ACC112 (cell line): Measurements from ENCODE around the gene NEK9.

Source experiments
- H2AFZ ChIP-seq: fragments of 200-600 bp; sonication (generic); one replicate; pipeline ENCODE4 v1.6.0; 2017; ENCODE audit warnings: antibody characterized with exemption, low read length; ENCODE audit not compliant: unreplicated experiment
- H3K27ac ChIP-seq: fragments of 200-600 bp; sonication (generic); 2 replicates; pipeline ENCODE4 v1.5.1; 2014; ENCODE audit warnings: low read depth, mild to moderate bottlenecking, antibody characterized with exemption, low read length, moderate library complexity
- H3K27me3 ChIP-seq: fragments of 200-600 bp; sonication (generic); 2 replicates; pipeline ENCODE4 v1.6.1; 2014; ENCODE audit warnings: mild to moderate bottlenecking, antibody characterized with exemption, low read length, moderate library complexity, mixed read lengths; ENCODE audit not compliant: insufficient read depth
- H3K36me3 ChIP-seq: fragments of 200-600 bp; sonication (generic); 2 replicates; pipeline ENCODE4 v1.6.1; 2016; ENCODE audit warnings: mild to moderate bottlenecking, antibody characterized with exemption, low read length, moderate library complexity, mixed read lengths; ENCODE audit not compliant: insufficient read depth
- H3K4me1 ChIP-seq: fragments of 200-600 bp; sonication (generic); one replicate; pipeline ENCODE4 v1.6.1; 2016; ENCODE audit warnings: low read length, mixed read lengths; ENCODE audit not compliant: insufficient read depth, unreplicated experiment, control insufficient read depth
- H3K4me3 ChIP-seq: fragments of 200-600 bp; sonication (generic); 2 replicates; pipeline ENCODE4 v1.5.1; 2014; ENCODE audit warnings: mild to moderate bottlenecking, low read depth, low read length
- H3K79me2 ChIP-seq: fragments of 200-600 bp; sonication (generic); one replicate; pipeline ENCODE4 v1.6.0; 2016; ENCODE audit warnings: low read length; ENCODE audit not compliant: control insufficient read depth, unreplicated experiment, insufficient read depth

NEK9 gene

DNA sequence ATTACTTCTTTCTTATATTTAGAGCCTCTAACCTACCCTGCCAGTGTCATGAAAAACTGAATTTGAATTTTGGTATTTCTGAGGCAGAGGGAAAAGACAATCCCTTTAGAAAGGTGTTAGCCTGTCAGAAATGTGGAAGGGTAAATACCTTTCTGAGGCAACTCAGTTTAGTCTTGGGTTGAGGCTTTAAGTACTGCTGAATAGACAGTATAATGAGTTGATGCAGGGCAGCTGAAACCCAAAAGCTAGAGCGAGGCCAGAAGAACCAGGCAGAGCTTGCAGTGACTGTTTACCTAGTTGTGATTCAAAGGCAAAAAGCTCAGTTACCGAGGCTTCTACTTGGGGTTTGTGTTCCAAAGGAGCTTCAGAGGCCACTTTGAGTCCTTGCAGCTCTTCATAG lies 38.7 kb downstream of the NEK9 start:
- Histone ChIP-seq H3K27me3 (no peaks in the 10 kb centered on the region), H3K36me3 (peaks cover 29% of the 10 kb centered on the region), H2AFZ (no peak overlapping the region), H3K79me2 (no peaks in the 10 kb centered on the region), H3K27ac (no peak overlapping the region), H3K4me1 (no peaks in the 10 kb centered on the region), H3K4me3 (no peak overlapping the region)

DNA sequence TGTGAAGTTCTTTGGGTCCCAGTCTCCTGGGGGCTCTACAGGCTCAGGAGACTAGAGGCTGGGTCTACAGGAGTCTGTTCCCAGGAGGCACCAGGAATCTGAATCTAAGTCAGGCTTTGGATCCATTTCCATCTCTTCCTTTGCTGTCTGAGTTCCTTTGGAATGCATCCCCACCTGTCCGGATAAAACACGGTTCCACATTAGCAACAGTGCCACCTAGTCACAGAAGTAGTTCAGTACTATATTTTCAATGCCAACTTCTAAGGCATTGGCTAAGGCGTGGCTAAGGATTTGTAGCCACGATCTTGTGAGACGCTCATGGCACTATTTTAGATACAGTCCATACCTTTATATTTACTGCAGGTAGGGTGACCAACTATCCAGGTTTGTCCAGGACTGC lies 42.3 kb downstream of the NEK9 start:
- H3K79me2 ChIP-seq, result no peaks in the 10 kb centered on the region
- no peak overlapping the region for H2AFZ ChIP-seq
- no peak overlapping the region for H3K27ac ChIP-seq
- H3K27me3 ChIP-seq, result no peaks in the 10 kb centered on the region
- H3K36me3 ChIP-seq, result peaks cover 23% of the 10 kb centered on the region
- no peaks in the 10 kb centered on the region for H3K4me1 ChIP-seq
- H3K4me3 ChIP-seq, result no peak overlapping the region

DNA sequence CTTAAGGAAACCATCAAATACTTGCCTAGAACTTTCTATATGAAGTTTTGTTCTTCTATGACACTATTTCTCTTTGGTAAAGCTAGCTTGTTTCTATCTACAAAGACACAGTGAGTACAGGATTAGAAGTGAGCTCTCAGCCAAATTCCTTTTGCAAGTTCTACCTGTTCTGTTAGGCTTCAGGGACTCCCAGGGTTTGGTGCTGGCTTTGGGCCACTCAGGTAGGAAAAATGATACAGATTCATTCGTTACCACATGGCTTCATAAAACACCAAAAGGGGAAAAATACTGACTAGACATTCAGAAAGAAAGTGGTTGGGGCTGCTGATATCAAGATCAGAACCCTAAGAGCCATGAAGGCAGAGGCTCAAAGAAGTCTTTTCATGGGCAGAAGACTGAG lies 43.6 kb downstream of the NEK9 start:
- Histone ChIP-seq H3K4me1 (no peaks in the 10 kb centered on the region), H3K4me3 (no peak overlapping the region), H3K36me3 (peaks cover 23% of the 10 kb centered on the region), H3K27me3 (no peaks in the 10 kb centered on the region), H3K79me2 (no peaks in the 10 kb centered on the region), H2AFZ (no peak overlapping the region), H3K27ac (no peak overlapping the region)

DNA sequence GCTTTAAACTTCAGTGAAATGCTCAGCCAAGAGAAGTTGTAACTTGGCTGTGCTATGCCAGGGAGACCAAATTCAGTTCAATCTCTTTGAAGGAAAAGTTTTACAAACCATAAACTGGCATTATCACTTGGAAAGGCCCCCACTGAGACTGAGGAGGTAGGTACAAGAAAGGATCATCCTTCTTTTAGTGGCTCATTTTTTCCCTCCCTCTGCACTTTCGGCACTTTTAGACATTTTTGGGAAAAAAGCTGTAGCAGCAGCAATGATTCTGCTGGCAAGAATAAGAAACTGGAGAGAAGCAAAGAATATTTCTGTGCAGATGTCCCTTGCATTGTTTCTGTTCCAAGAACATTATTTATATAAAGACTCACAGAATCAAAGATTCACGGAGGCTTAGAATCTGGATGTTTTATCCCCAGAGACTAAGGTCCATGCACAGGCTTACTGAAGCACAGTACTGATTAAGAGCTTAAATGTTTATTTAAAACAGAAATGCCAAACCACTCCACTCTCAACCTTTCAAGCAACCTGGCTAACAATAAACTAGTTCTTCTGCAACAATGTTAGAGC lies 45.1 kb downstream of the NEK9 start:
- Histone ChIP-seq H3K4me3 (no peak overlapping the region), H3K27me3 (no peaks in the 10 kb centered on the region), H3K79me2 (no peaks in the 10 kb centered on the region), H3K27ac (no peak overlapping the region), H3K4me1 (no peaks in the 10 kb centered on the region), H2AFZ (no peak overlapping the region), H3K36me3 (peaks cover 11% of the 10 kb centered on the region)

DNA sequence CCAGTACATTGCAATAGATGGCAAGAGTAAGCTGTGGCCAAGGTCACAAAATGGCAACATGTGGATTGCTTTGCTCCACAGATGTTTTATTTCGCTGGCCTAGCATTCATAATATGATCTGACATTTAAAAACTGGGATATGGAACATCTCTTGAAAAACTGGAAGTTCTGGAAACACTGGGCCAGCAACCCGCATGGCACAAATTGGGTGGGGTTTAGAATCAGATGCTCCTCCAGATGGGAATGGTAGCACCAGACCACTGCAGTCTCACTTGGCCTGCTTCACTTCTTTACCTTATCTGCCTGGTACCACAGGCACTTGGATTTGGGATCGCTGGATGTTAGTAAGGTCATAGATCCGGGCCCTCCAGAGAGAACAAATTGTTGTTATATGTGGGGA lies 47.3 kb downstream of the NEK9 start:
- Histone ChIP-seq H3K27me3 (no peaks in the 10 kb centered on the region), H3K27ac (no peak overlapping the region), H3K79me2 (no peaks in the 10 kb centered on the region), H2AFZ (no peak overlapping the region), H3K36me3 (0 out of 2 replicates have a peak, but pooled peaks cover 4% of the 10 kb centered on the region), H3K4me3 (no peak overlapping the region), H3K4me1 (no peaks in the 10 kb centered on the region)

DNA sequence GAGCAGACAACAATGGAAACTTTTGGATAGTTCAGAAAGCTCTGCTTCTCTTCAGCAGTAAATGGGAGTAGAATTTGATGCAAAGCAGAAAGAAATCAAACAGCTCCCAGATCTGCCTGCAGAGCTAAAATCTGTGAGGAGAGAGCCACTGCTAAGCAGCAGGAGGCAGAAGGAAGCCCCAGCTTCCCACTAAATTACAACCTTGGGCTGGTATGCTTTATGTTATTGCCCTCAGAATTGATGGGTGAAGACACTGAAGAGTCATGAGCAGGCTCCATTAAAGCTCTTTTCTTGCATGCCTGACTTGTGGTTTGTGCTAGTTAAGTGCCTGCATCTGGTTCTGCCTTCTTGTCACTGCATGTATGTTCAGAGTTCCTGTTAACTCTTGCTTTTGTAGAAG lies 49.1 kb downstream of the NEK9 start:
- no peaks in the 10 kb centered on the region for H3K79me2 ChIP-seq
- no peak overlapping the region for H3K27ac ChIP-seq
- H3K36me3 ChIP-seq, result no peaks in the 10 kb centered on the region
- H3K4me3 ChIP-seq, result no peak overlapping the region
- H3K27me3 ChIP-seq, result no peaks in the 10 kb centered on the region
- no peaks in the 10 kb centered on the region for H3K4me1 ChIP-seq
- no peak overlapping the region for H2AFZ ChIP-seq

DNA sequence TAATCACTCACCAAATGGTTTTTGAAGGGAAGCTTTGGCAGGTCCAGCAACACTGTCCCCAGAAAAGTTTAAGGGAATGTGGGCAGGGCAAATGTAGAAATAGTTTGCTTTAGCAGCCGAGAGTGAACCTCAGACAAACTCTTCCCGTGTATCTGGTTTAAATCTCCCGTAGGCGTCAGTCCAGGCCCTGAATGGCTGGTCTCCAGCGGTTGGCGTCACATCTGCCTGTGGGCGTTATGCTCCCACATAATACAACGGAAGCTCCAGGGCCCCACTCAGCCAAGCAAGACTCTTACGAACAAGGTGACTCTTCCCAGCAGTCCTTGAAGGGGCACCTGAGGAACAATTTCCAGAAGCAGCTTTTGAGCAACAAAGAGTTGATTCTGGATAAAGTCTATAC lies 56.5 kb downstream of the NEK9 start:
- H2AFZ ChIP-seq, result no peak overlapping the region
- H3K27ac ChIP-seq, result no peak overlapping the region
- H3K36me3 ChIP-seq, result no peaks in the 10 kb centered on the region
- peaks cover 16% of the 10 kb centered on the region for H3K4me1 ChIP-seq
- peaks cover 21% of the 10 kb centered on the region for H3K79me2 ChIP-seq
- no peak overlapping the region for H3K4me3 ChIP-seq
- H3K27me3 ChIP-seq, result no peaks in the 10 kb centered on the region

DNA sequence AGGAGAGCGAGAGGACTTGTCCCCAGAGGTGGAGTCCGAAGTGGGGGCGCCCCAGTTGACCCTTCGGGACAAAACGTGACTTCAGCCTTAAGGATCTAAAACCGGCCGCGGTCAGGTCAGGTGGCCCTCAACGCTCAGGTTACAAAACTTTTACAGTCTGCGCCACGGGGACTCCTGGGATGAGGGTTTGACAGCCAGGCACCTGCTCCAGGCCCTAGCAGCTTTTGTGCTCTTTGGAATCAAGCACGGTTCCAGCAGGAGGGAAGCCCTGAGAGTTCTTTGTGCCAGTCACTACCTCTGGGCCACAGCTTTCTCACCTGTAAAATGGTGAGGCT lies 57.1 kb downstream of the NEK9 start:
- peak overlapping the region; percentile 87 for H3K27ac ChIP-seq
- peak overlapping the region; percentile 93 for H3K4me3 ChIP-seq
- no peaks in the 10 kb centered on the region for H3K36me3 ChIP-seq
- H3K79me2 ChIP-seq, result peaks cover 21% of the 10 kb centered on the region
- no peaks in the 10 kb centered on the region for H3K27me3 ChIP-seq
- peak overlapping the region; percentile 47 for H2AFZ ChIP-seq
- peaks cover 16% of the 10 kb centered on the region for H3K4me1 ChIP-seq

DNA sequence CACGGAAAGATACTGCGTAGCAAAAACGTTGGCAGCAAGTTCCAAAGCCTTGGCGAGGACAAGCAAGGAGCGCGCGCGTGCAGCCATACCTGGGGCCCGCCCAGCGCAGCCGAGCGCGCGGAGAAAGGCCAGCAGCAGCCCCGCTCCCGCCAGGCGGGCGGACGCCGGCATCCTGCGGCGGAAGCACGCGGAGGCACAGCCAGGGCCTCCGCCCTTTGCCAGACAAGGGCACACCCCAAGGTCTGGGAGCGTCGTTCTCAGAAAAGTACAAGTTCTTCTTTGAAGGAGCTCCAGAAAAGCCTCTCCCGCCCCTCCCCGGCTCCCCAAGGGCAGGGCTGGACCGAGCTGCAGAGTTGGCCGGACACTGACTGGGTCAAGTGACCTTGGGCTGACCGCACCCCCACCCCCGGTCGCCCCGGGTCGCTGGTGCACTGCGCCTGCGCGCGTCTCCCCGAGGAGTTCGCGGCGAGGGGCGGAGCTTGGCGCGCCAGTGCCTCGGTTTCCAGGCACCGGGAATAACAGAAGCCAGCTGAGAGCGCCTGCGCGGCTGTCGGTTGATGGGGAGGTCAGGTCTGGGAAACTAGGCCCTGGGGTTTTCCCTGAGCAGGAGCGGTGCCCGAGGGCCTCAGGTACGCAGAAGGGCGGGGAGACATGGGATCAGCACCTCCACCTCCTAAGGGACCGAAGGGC lies 57.6 kb downstream of the NEK9 start, which contains the start of gene ZC2HC1C:
TSS of gene ZC2HC1C (plus strand) at position 521 of the 690 bp plus-strand sequence. CDS start 933 bp downstream, outside the sequence.
- Histone ChIP-seq H3K27ac (peak within 1 kb of the TSS; percentile 87), H3K79me2 (peaks cover 21% of the 10 kb centered on the region), H2AFZ (peak within 1 kb of the TSS; percentile 83), H3K36me3 (no peaks in the 10 kb centered on the region), H3K4me3 (peak within 1 kb of the TSS; percentile 93), H3K4me1 (peaks cover 16% of the 10 kb centered on the region), H3K27me3 (no peaks in the 10 kb centered on the region)

DNA sequence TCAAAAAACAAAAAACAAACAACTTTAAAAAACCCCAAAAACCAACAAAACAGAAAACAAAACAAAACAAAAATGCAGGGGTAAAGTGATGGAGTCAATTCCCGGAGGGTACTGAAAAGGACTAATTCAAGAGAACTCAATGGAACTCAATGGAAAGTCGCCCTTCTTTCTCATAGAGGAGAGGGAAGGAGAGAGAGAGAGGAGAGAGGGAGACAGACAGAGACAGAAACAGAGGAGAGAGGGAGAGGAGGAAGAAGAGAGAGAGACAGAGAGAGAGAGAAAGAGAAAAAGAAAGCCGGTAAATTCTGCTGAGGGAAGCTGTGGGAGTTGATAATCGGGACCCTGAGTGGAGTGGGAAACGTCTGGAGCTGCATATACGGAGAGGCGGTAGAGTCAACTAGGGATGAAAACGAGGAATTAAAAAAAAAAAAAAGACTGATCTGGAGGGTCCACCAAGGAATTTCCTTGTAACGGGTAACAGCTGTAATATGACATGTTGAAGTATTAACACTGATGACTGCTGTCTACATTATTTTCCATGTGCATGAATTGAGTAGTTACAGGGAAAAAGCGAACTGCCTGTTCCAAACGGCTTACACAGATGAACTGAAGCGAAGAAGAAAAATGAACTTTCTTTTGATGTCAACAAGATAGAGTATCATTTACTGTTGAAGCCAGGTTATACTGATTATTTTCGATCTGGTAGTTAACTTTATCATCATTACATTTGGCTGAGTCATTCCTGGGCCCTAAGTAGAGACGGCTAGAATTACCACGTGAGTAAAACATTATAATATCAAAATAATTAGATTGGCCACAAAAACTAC lies 58.3 kb downstream of the NEK9 start:
- H3K4me3 ChIP-seq, result peak overlapping the region; percentile 93
- H3K36me3 ChIP-seq, result no peaks in the 10 kb centered on the region
- H3K4me1 ChIP-seq, result peaks cover 16% of the 10 kb centered on the region
- H3K79me2 ChIP-seq, result peaks cover 21% of the 10 kb centered on the region
- no peaks in the 10 kb centered on the region for H3K27me3 ChIP-seq
- H3K27ac ChIP-seq, result peak overlapping the region; percentile 87
- peak overlapping the region; percentile 83 for H2AFZ ChIP-seq
